Fibroblast of the aortic adventitia (primary cell): Measurements from ENCODE around the gene MALRD1. TPM values are rescaled to one million over a fixed set of nuclear protein-coding genes. Genes with fewer than 3 reads are reported as not detected.

ENCODE experiments used
- DNase-seq: peaks from one replicate; pipeline ENCODE4 v3.0.0-alpha.2; 2010; ENCODE audit warnings: low read depth
- H3K4me3 ChIP-seq: 2 replicates; pipeline ENCODE4 v1.5.1; 2011; ENCODE audit warnings: low read depth, mild to moderate bottlenecking, control low read depth, low read length, moderate library complexity
- total RNA-seq: library from RNA; depleted of rRNA; stranded (reverse); fragments of >200 nt; gene quantifications from 2 replicates; pipeline ENCODE4 v1.2.3, GENCODE V29; 2012; ENCODE audit warnings: low replicate concordance
- TF ChIP-seq, protein P1 (sequence below): IDR thresholded peaks from 2 replicates; pipeline ENCODE4 v1.5.1; 2011; ENCODE audit warnings: mild to moderate bottlenecking, low read length, control low read depth, inconsistent platforms; ENCODE audit not compliant: insufficient read depth

MALRD1 gene
- total RNA-seq, 1 donor = 0.36 TPM

DNA sequence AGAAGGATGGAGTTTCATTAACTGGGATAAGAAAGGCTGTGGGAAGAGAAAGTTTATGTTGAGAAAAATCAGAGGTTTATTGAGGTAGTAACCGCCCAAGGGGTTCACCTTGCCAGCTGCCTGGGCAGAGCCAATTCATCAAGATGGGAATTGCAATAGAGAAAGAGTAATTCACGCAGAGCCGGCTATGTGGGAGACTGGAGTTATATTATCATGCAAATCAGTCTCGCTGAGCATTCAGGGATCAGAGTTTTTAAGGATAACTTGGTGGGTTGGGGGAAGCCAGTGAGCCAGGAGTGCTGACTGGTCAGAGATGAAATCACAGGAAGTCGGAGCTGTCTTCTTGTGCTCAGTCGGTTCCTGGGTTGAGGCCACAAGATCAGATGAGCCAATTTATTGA lies 70.6 kb downstream of the MALRD1 start:
- TF ChIP-seq, protein P1, sequence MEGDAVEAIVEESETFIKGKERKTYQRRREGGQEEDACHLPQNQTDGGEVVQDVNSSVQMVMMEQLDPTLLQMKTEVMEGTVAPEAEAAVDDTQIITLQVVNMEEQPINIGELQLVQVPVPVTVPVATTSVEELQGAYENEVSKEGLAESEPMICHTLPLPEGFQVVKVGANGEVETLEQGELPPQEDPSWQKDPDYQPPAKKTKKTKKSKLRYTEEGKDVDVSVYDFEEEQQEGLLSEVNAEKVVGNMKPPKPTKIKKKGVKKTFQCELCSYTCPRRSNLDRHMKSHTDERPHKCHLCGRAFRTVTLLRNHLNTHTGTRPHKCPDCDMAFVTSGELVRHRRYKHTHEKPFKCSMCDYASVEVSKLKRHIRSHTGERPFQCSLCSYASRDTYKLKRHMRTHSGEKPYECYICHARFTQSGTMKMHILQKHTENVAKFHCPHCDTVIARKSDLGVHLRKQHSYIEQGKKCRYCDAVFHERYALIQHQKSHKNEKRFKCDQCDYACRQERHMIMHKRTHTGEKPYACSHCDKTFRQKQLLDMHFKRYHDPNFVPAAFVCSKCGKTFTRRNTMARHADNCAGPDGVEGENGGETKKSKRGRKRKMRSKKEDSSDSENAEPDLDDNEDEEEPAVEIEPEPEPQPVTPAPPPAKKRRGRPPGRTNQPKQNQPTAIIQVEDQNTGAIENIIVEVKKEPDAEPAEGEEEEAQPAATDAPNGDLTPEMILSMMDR = no peak
- DNase-seq = no peak

DNA sequence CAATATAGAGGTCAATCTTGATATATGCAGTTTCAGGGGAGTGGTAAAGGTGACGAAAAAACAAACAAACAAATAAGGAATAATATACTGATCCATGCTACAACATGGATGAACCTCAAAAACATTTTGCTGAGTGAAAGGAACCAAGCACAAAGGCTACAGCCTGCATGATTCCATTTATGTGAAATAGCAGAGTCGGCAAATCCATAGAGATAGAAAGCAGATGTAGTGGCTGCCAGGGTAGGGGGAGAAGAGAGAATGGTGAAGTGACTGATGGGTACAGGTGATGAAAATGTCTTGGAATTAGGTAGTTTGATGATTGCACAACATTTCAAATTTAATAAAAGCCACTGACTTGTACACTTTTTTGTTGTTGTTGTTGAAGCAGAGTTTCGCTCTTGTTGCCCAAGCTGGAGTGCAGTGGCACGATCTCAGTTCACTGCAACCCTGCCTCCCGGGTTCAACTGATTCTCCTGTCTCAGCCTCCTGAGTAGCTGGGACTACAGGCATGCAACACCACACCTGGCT lies 71.8 kb downstream of the MALRD1 start:
- DNase-seq = no peak
- H3K4me3 ChIP-seq = no peak overlapping the region
- TF ChIP-seq, protein P1 = no peak

More for the DNA sequence above, 70.6 kb downstream of the MALRD1 start:
- H3K4me3 ChIP-seq = no peak overlapping the region

DNA sequence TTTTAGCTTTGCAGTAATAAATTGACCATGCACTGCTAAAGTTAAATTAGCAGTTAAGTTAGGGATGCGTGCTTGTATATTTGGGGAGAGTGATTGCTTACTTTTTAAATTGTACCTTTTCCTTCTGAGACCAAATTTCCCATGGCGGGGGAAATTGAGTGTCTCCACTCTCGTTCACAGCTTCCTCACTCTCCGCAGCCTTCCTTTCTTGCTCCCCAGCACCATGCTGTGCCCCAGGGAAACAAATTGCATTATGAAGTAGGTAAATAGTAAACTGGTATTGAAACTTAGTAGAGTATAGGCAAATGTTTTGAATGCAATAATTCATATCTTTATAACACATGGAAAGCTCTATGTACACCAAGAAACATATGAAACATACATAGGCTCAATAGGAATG lies 85.4 kb downstream of the MALRD1 start:
- DNase-seq = no peak
- TF ChIP-seq, protein P1 = no peak
- H3K4me3 ChIP-seq = no peak overlapping the region

DNA sequence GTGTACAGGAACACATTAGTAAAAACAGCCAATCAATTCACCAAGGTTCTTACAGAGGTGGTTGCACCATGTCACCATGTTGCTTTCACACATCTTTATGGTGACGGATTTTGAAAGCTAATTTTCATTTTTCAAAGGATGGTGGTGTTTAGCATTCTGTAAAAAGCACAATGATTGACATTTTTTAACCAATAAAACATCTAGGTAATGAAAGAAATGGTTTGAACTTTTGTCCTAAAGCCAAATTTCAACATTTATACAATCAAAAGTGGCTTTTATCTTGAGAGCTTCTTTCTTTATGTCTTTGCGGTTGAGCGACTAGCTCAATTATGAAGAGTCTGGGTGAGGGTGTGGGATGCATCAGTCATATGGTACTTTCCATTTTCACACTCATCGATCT lies 94.4 kb downstream of the MALRD1 start:
- H3K4me3 ChIP-seq = no peak overlapping the region
- DNase-seq = no peak
- TF ChIP-seq, protein P1 = no peak

DNA sequence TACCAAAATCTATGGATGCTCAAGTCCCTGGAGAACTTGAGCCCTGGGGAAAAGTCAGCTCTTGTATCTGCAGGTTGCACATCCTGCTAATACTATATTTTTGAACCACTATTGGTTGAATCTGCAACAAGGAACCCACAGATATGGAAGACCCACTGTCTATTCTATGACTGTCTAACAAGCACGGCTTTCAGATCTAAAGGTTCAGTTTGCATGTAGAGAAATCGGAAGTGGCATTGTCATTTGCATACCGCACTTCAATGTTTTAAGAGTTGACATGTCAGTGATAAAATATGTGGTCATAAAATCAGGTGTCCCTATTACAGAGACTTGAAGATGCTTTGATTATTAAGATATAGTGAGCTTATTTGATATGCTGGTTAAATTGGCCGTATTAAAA lies 95.6 kb downstream of the MALRD1 start:
- TF ChIP-seq, protein P1 = no peak
- DNase-seq = no peak
- no peak overlapping the region for H3K4me3 ChIP-seq

DNA sequence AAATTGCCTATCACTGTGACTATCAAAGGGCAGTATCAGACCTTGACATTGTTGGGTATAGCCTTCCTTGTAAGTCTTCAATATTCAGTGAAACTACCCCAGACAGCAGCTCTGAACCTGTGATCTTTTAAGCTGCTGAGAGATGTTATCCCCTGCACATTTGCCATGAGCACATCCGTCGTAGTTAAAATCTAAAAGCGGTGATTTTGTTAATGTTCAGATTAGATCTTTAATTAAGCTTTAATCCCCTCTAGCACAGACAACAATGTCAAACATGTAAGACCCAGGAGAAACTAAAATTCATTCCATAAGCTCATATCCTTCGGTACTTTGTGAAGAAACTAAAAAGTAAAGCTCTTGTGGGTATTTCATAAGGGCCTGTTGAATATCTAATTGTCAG lies 105.8 kb downstream of the MALRD1 start:
- no peak for DNase-seq
- TF ChIP-seq, protein P1 = no peak
- H3K4me3 ChIP-seq = no peak overlapping the region

DNA sequence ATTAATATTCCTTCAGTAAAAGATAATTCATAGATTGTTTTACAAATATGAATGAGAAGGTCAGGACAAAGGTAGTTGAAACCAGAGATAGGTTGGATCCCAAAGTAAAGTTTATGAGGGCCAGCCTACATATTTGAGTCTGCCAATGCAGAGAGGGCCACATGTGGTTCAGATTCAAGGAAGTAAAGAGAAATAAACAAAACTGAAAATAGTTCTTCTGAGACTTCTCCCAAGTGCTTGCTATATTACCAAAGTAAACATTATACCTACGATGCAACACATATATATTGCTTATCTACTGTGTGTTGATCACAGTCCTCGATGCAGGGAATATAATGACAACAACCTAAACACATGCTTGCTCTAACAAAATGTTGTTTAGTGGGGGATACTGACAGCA lies 109.8 kb downstream of the MALRD1 start:
- TF ChIP-seq, protein P1 = no peak
- no peak for DNase-seq
- H3K4me3 ChIP-seq = no peak overlapping the region
